Measurements from ENCODE around the gene PELI2. TPM values are rescaled to one million over a fixed set of nuclear protein-coding genes. Genes with fewer than 3 reads are reported as not detected.

Gene PELI2
- total RNA-seq, 1 experiment from 2014 or later, result 10.0 TPM

DNA sequence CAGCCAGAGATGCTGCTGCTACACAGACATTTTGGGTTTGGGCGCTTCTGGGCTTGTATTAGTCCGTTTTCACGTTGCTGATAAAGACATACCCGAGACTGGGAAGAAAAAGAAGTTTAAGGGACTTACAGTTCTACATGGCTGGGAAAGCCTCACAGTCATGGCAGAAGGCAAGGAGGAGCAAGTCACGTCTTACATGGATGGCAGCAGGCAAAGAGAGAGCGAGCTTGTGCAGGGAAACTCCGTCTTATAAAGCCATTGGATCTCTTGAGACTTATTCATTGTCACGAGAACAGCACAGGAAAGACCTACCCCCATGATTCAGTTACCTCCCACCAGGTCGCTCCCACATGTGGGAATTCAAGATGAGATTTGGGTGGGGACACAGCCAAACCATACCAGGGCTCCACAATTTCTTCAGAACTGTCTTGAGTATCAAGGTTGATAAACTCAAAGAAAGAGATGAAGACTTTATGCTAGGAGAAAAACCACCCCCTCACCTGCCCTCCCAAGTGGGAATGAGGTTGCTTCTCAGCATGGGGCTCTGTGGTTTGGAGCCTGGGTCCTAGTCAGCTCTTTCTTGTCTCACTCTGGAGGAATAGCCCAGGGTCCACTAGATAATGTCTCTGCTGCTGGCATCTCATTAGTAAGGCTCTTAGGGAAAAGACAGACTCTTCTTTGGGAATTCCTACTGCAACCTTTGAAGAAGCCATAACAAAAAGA lies 200.3 kb downstream of the PELI2 start:
- Histone ChIP-seq H3K79me2 (ENCODE audit: low read depth) (no peaks in the 10 kb centered on the region), H3K4me1 (replicated peaks; ENCODE audit: insufficient read depth) (no peaks in the 10 kb centered on the region), H3F3A (ENCODE audit: insufficient read depth, low read depth) (no peaks in the 10 kb centered on the region), H3K27me3 (ENCODE audit: insufficient read depth, low read depth) (peaks cover 4% of the 10 kb centered on the region; the same call in 1 of the 2 replicates), H4K20me1 (ENCODE audit: insufficient read depth) (no peaks in the 10 kb centered on the region), H3K36me3 (ENCODE audit: low read depth) (no peaks in the 10 kb centered on the region), H3K9me3 (ENCODE audit: insufficient read depth, low read depth) (no peaks in the 10 kb centered on the region), H3K4me2 (no peak overlapping the region), H3K9me2 (ENCODE audit: insufficient read depth) (no peaks in the 10 kb centered on the region), H2AFZ (no peak overlapping the region), H3K4me3 (no peak overlapping the region), H3K27ac (no peak overlapping the region)
- no peak for TF ChIP-seq CTCF (conservative IDR thresholded peaks at IDR 0.05)
- no peak for TF ChIP-seq EZH2 (IDR thresholded peaks at IDR 0.05; ENCODE audit: low read depth)
- POLR2A ChIA-PET (ENCODE audit: unreplicated experiment), result no interaction called here
- intact Hi-C loops (cut with micrococcal nuclease; ENCODE audit: unreplicated experiment), result no loop called here
- CTCF ChIA-PET, result no interaction called here
- no peak for DNase-seq
- BruUV-seq (replicated peaks), result no TSS peak

DNA sequence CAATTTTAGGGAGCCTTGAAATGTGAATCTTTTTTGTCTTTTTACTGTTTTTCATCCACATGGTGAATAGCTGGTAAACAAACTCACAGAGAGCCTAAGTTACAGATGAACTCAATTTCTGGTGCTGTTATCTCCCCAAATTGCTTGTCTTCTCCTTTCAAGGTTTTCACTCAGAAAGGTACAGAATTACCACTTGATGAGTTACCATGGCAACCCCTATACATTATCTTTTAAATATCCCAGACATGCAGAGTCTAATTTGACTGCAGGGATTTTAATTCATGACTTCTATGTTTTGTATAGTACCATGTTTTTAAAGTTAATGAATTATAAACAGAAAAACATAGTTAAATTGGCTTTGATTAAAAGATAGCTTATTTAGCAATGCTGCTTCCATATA lies 203.7 kb downstream of the PELI2 start:
- no TSS peak for BruUV-seq (replicated peaks)
- Histone ChIP-seq H3K9me2 (ENCODE audit: insufficient read depth) (peaks cover 7% of the 10 kb centered on the region; the same call in 1 of the 2 replicates), H3K4me2 (no peak overlapping the region), H3K4me1 (replicated peaks; ENCODE audit: insufficient read depth) (no peaks in the 10 kb centered on the region), H2AFZ (no peak overlapping the region), H3K9me3 (ENCODE audit: insufficient read depth, low read depth) (no peaks in the 10 kb centered on the region), H3K27ac (no peak overlapping the region), H3K36me3 (ENCODE audit: low read depth) (no peaks in the 10 kb centered on the region), H3K79me2 (ENCODE audit: low read depth) (no peaks in the 10 kb centered on the region), H3F3A (ENCODE audit: insufficient read depth, low read depth) (no peaks in the 10 kb centered on the region), H3K4me3 (no peak overlapping the region), H3K27me3 (ENCODE audit: insufficient read depth, low read depth) (peaks cover 4% of the 10 kb centered on the region; the same call in 1 of the 2 replicates), H4K20me1 (ENCODE audit: insufficient read depth) (no peaks in the 10 kb centered on the region)
- intact Hi-C loops (cut with micrococcal nuclease; ENCODE audit: unreplicated experiment), result no loop called here
- POLR2A ChIA-PET (ENCODE audit: unreplicated experiment), result no interaction called here
- CTCF ChIA-PET, result no interaction called here
- TF ChIP-seq CTCF (conservative IDR thresholded peaks at IDR 0.05) (no peak), EZH2 (IDR thresholded peaks at IDR 0.05; ENCODE audit: low read depth) (no peak)
- DNase-seq, result no peak

DNA sequence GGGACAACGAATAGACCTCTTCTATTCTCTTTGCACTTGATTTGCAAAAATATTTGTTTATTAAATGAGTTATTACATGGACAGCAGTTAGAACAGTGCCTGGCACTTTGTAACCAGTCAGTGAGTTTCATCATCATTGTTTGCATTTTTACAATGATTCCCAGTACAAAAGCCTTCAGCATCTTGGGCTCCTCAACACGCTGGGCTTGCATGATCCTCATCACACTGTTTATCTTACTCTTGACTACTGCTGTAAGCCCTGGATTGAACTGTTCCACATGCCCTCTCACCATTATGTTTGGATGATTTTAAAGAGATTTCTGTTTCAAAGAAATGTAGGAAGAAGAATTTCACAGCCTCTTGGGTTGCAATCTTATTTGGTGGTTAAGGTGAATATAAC lies 204.3 kb downstream of the PELI2 start:
- POLR2A ChIA-PET (ENCODE audit: unreplicated experiment), result no interaction called here
- peaks cover 7% of the 10 kb centered on the region; the same call in 1 of the 2 replicates for H3K9me2 ChIP-seq (ENCODE audit: insufficient read depth)
- H3K4me3 ChIP-seq, result no peak overlapping the region
- TF ChIP-seq EZH2 (IDR thresholded peaks at IDR 0.05; ENCODE audit: low read depth), result no peak
- TF ChIP-seq CTCF (conservative IDR thresholded peaks at IDR 0.05), result no peak
- intact Hi-C loops (cut with micrococcal nuclease; ENCODE audit: unreplicated experiment), result no loop called here
- no peaks in the 10 kb centered on the region for H3F3A ChIP-seq (ENCODE audit: insufficient read depth, low read depth)
- H3K27me3 ChIP-seq (ENCODE audit: insufficient read depth, low read depth), result peaks cover 4% of the 10 kb centered on the region; the same call in 1 of the 2 replicates
- H4K20me1 ChIP-seq (ENCODE audit: insufficient read depth), result no peaks in the 10 kb centered on the region
- no peaks in the 10 kb centered on the region for H3K9me3 ChIP-seq (ENCODE audit: insufficient read depth, low read depth)
- CTCF ChIA-PET, result no interaction called here
- H3K4me1 ChIP-seq (replicated peaks; ENCODE audit: insufficient read depth), result no peaks in the 10 kb centered on the region
- no peaks in the 10 kb centered on the region for H3K79me2 ChIP-seq (ENCODE audit: low read depth)
- no peak overlapping the region for H2AFZ ChIP-seq
- no peak overlapping the region for H3K27ac ChIP-seq
- no peak overlapping the region for H3K4me2 ChIP-seq
- H3K36me3 ChIP-seq (ENCODE audit: low read depth), result no peaks in the 10 kb centered on the region
- DNase-seq, result no peak
- BruUV-seq (replicated peaks), result no TSS peak

Measured in PC-9 (cell line).